HepG2 (cell line): ENCODE measurements around the gene DNAJC8. TPM values are rescaled to one million over a fixed set of nuclear protein-coding genes. Genes with fewer than 3 reads are reported as not detected.

ENCODE experiments used
- CERS6 ChIP-seq: sonication (generic); formaldehyde crosslinking; IDR thresholded peaks from 2 replicates; pipeline ENCODE4 v1.5.0; 2020; ENCODE audit warnings: missing genetic modification reagents
- DNMT1 ChIP-seq: sonication (generic); formaldehyde crosslinking; IDR thresholded peaks from 2 replicates; pipeline ENCODE4 v1.5.1; 2020; ENCODE audit warnings: mild to moderate bottlenecking, missing genetic modification reagents
- FOXA1 ChIP-seq, 2 experiments: fragments of 450-650 bp in 1 of 2; sonication (generic) in 1 of 2; formaldehyde crosslinking in 1 of 2; IDR thresholded peaks; 2 replicates each; pipeline versions ENCODE4 v1.4.0 to v1.6.1; 2016 to 2020; ENCODE audit warnings: missing genetic modification reagents in 1 of 2
- GATAD2A ChIP-seq: IDR thresholded peaks from 2 replicates; pipeline ENCODE4 v1.6.1; 2016
- HOMEZ ChIP-seq: IDR thresholded peaks from 2 replicates; pipeline ENCODE4 v1.6.1; 2016; ENCODE audit warnings: low read depth
- NFKBIZ ChIP-seq: IDR thresholded peaks from 2 replicates; pipeline ENCODE4 v1.6.1; 2018; ENCODE audit warnings: missing genetic modification reagents, missing compliant biosample characterization
- PAXIP1 ChIP-seq: sonication (generic); formaldehyde crosslinking; conservative IDR thresholded peaks from 2 replicates; pipeline ENCODE4 v1.4.0; 2020; ENCODE audit warnings: mild to moderate bottlenecking, missing genetic modification reagents, moderate library complexity
- RCOR2 ChIP-seq: IDR thresholded peaks from 2 replicates; pipeline ENCODE4 v1.6.1; 2016; ENCODE audit warnings: missing biosample characterization, missing genetic modification reagents
- ZBTB2 ChIP-seq: sonication (generic); formaldehyde crosslinking; IDR thresholded peaks from 2 replicates; pipeline ENCODE4 v1.8.0; 2022; ENCODE audit warnings: low read depth, missing genetic modification reagents
- ZBTB46 ChIP-seq: sonication (generic); formaldehyde crosslinking; IDR thresholded peaks from 2 replicates; pipeline ENCODE4 v1.4.0; 2020; ENCODE audit warnings: mild to moderate bottlenecking, missing genetic modification reagents, borderline replicate concordance
- ZFX ChIP-seq: sonication (generic); formaldehyde crosslinking; IDR thresholded peaks from 2 replicates; pipeline ENCODE4 v1.4.0; 2020; ENCODE audit warnings: mild to moderate bottlenecking, low read depth, missing genetic modification reagents, moderate library complexity
- ZNF343 ChIP-seq: sonication (generic); formaldehyde crosslinking; IDR thresholded peaks from 2 replicates; pipeline ENCODE4 v1.4.0; 2020; ENCODE audit warnings: mild to moderate bottlenecking, missing genetic modification reagents
- ZNF414 ChIP-seq: sonication (generic); formaldehyde crosslinking; IDR thresholded peaks from 2 replicates; pipeline ENCODE4 v1.5.0; 2020; ENCODE audit warnings: missing genetic modification reagents
- ZNF574 ChIP-seq: sonication (generic); formaldehyde crosslinking; IDR thresholded peaks from 2 replicates; pipeline ENCODE4 v1.4.0; 2020; ENCODE audit warnings: missing genetic modification reagents
- ZNF644 ChIP-seq: IDR thresholded peaks from 2 replicates; pipeline ENCODE4 v1.6.1; 2016; ENCODE audit warnings: low read depth
- ZZZ3 ChIP-seq: sonication (generic); formaldehyde crosslinking; IDR thresholded peaks from 2 replicates; pipeline ENCODE4 v1.4.0; 2020; ENCODE audit warnings: missing genetic modification reagents, mild to moderate bottlenecking, borderline replicate concordance
- polyA plus RNA-seq, 8 experiments: library from polyadenylated mRNA; depleted of rRNA in 3 of 8; stranded (reverse) in 7 of 8; unstranded in 1 of 8; fragments of >200 nt; fragmentation: Illumina TruSeq in 4 of 8; extraction: Trizol in 4 of 8; gene quantifications; 2 replicates each; pipeline versions ENCODE4 v1.2.1 to v1.2.3, GENCODE V29; 2011 to 2016; ENCODE audit warnings: low read depth in 4 of 8, missing spikeins in 1 of 8, mixed read lengths in 1 of 8; ENCODE audit not compliant: insufficient read depth in 1 of 8
- total RNA-seq, 5 experiments: library from RNA; depleted of rRNA; stranded (reverse); fragments of >200 nt; fragmentation: Illumina TruSeq; extraction: Trizol; gene quantifications; 2 replicates each; pipeline ENCODE4 v1.2.3, GENCODE V29; 2016; ENCODE audit warnings: low read depth in 1 of 5

DNAJC8 gene
- total and polyA plus RNA-seq, 2 of the 13 experiments (the other 11 are each of a cell fraction or from before 2014, with no cell fraction given): 54.5 to 126 TPM

GRCh38 chr1:28170001-28170596 lies 62.7 kb downstream of the DNAJC8 start (continued):
- TF ChIP-seq ZBTB2 (CRISPR knock-in tag): no peak
- TF ChIP-seq ZNF414: no peak
- TF ChIP-seq PAXIP1: peak; percentile 64
- 0 out of 2 replicates have a peak, but pooled peaks have one; percentile 40 for TF ChIP-seq HOMEZ (CRISPR knock-in tag)
- TF ChIP-seq RCOR2 (CRISPR knock-in tag): 0 out of 2 replicates have a peak, but pooled peaks have one; percentile 40
- 0 out of 2 replicates have a peak, but pooled peaks have one; percentile 16 for TF ChIP-seq ZFX
- no peak for TF ChIP-seq DNMT1 (CRISPR knock-in tag)
- no peak for TF ChIP-seq ZNF574 (CRISPR knock-in tag)
- 0 out of 2 replicates have a peak, but pooled peaks have one; percentile 32 for TF ChIP-seq GATAD2A
- 0 out of 2 replicates have a peak, but pooled peaks have one; percentile 32 for TF ChIP-seq ZNF644 (CRISPR knock-in tag)
- TF ChIP-seq FOXA1 (IDR thresholded peaks at IDR 0.05): no peak
- peak; percentile 72 for TF ChIP-seq FOXA1 (CRISPR knock-in tag; IDR thresholded peaks at IDR 0.05)
- no peak for TF ChIP-seq ZZZ3 (CRISPR knock-in tag)
- TF ChIP-seq NFKBIZ: no peak
- TF ChIP-seq ZNF343 (CRISPR knock-in tag): no peak
- no peak for TF ChIP-seq ZBTB46 (CRISPR knock-in tag)
- no peak for TF ChIP-seq CERS6 (CRISPR knock-in tag)
